ENCODE results near the gene ZNF511. TPM values are rescaled to one million over a fixed set of nuclear protein-coding genes. Genes with fewer than 3 reads are reported as not detected.

ZNF511 gene
- total RNA-seq, 2 donors from 2014 or later = 34.3 to 44.6 TPM

DNA sequence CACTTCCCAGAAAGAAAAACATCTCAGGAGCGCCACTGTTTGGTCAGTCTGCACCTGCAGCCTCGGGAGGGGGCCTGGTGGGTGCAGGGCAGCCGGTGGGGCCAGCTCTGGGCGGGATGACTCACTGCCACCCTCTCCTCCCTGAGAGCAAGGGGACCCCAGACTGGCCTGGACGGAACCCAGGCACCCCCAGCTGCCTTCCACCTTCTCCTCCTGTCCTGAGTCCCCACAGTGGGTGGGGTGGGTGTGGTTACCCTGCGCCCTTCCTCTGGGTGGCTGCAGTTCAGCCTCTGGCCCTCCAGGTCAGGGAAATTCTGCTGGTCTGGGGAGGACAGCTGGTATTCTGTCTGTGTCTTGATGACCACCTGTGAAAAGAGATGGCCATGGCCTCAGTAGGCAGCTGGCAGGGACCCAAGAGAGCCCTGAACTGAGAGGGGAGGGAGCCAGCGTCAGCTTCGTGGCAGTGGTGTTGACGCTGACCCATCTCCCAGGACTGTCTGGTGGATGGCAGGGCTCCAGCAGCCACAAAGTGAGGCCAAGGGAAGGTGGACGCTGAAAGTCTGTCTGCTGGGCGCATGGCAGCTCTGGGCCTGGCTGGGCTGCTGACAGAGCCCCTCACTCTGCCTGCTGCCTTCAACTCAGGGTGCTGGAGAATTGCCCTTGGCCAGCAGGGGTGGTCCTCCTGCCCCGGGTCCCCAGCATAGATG lies 19.1 kb downstream of the ZNF511 start:
- intact Hi-C loops (cut with DNase I) = loop anchor here in 1 of 2 donors (2.0 to 5.0 kb wide), 2 partner anchors 67 to 279 kb away; partner anchors contain the start of gene MTG1
- ATAC-seq (no peak), DNase-seq (no peak)

GRCh38 chr10:133328358-133329343 lies 19.9 kb downstream of the ZNF511 start:
- DNase-seq (no peak), ATAC-seq (no peak)
- intact Hi-C loops (cut with DNase I) = loop anchor here in 1 of 2 donors (2.0 to 5.0 kb wide), 2 partner anchors 66 to 279 kb away; partner anchors contain the start of gene MTG1

GRCh38 chr10:133329491-133330202 lies 20.9 kb downstream of the ZNF511 start:
- DNase-seq (peak; percentile 90), ATAC-seq (peak; percentile 81 to 87)
- intact Hi-C loops (cut with DNase I) = loop anchor here in 1 of 2 donors (2.0 to 10.0 kb wide), 3 partner anchors 65 to 278 kb away; partner anchors contain the start of genes CYP2E1 and MTG1

- intact Hi-C loops (cut with DNase I) = loop anchor here in 1 of 2 donors (10.0 kb wide), 1 partner anchor 192 kb away; the partner anchor contains the start of gene CYP2E1
- ATAC-seq (no peak), DNase-seq (no peak)
Observed at GRCh38 chr10:133332936-133333699, 24.4 kb downstream of the ZNF511 start.

DNA sequence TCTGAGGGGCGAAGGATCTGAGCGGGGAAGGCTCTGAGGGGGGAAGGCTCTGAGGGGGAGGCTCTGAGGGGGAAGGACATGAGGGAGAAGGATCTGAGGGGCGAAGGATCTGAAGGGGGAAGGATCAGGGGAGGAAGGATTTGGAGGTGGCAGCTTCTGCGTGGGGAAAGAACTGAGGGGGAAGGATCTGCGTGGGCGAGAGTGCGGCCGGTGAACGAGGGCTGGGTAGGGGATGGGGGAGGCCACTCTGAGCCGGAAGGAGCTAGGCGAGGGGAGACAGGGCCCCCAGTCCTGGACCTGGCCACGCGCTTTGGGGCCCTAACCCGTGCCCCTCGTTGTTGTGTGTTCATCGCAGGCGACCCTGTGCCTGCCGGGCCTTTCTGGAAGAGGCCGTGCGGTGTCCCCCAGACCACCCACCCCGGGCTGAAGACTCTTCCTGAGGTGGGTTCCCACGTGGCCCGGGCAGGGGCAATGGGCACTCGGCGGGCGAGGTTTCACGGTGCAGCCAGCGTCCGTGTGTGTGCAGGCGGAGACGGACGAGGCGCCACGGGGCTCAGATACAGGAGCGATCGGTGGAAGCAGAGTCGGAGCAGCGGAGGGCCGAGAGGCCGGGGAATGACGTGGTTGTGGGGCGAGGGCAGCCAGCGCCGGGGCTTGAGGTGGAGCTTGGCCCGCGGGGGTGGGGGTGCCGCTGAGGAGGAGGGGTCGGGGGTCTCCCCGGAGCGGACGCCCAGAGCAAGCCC lies 26.0 kb downstream of the ZNF511 start:
- intact Hi-C loops (cut with DNase I) = loop anchor here in 1 of 2 donors (10.0 kb wide), 1 partner anchor 190 kb away; the partner anchor contains the start of gene CYP2E1
- DNase-seq (no peak), ATAC-seq (peak in 1 of 2 donors; percentile 49)

GRCh38 chr10:133335246-133336117 lies 26.8 kb downstream of the ZNF511 start:
- peak; percentile 41 to 43 for ATAC-seq
- DNase-seq = peak; percentile 69
- intact Hi-C loops (cut with DNase I) = loop anchor here in 1 of 2 donors (10.0 kb wide), 1 partner anchor 189 kb away; the partner anchor contains the start of gene CYP2E1

- DNase-seq (no peak), ATAC-seq (peak in 1 of 2 donors; percentile 7)
- intact Hi-C loops (cut with DNase I) = loop anchor here in 1 of 2 donors (10.0 kb wide), 1 partner anchor 189 kb away; the partner anchor contains the start of gene CYP2E1
Observed at GRCh38 chr10:133336118-133336576, 27.4 kb downstream of the ZNF511 start.

DNA sequence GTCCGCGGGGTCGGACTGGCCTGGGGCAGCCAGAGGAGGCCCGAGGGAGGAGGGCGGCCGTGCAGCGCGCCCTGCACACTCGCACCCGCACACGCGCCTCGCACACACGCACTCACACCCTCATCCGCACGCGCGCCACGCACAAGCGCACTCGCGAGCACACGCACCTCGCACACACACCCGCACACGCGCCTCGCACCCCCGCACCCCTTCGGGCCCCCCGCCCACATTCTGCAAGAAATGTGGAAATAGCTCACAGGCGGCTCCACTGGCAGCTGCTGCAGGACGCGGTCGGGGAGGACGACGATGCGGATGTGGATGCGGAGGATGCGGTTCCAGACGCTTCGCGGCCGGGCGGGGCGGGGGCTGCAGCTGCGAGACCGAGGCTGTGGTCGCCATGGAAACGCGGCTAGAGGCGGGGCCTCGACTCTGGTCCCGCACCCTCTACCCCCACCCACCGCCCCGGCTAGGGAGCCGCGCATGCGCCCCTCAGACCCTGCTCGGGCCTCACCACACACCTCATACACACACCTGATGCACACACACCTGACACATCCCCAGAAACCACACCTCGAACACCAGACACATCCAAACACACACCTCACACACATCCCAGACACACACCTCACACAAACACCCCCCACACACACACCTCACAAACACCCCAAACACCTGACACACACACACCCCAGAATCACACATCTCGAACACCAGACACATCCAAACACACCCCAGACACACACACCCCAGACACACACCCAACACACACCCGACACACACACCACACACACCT lies 28.1 kb downstream of the ZNF511 start, which contains the start of gene CALY:
TSS of gene CALY (minus strand) at position 320 of the 793 bp plus-strand sequence. CDS start 7,907 bp downstream, outside the sequence.
- DNase-seq = no peak
- intact Hi-C loops (cut with DNase I) = loop anchor here in 1 of 2 donors (10.0 kb wide), 1 partner anchor 188 kb away; the partner anchor contains the start of gene CYP2E1
- ATAC-seq = no peak

GRCh38 chr10:133337370-133337725 lies 28.6 kb downstream of the ZNF511 start:
- intact Hi-C loops (cut with DNase I) = loop anchor here in 1 of 2 donors (10.0 kb wide), 1 partner anchor 187 kb away; the partner anchor contains the start of gene CYP2E1
- ATAC-seq = no peak
- DNase-seq = no peak

- intact Hi-C loops (cut with DNase I) = loop anchor here in 1 of 2 donors (10.0 kb wide), 1 partner anchor 186 kb away; the partner anchor contains the start of gene CYP2E1
- no peak for ATAC-seq
- no peak for DNase-seq
Observed at GRCh38 chr10:133338080-133339071, 29.7 kb downstream of the ZNF511 start.

DNA sequence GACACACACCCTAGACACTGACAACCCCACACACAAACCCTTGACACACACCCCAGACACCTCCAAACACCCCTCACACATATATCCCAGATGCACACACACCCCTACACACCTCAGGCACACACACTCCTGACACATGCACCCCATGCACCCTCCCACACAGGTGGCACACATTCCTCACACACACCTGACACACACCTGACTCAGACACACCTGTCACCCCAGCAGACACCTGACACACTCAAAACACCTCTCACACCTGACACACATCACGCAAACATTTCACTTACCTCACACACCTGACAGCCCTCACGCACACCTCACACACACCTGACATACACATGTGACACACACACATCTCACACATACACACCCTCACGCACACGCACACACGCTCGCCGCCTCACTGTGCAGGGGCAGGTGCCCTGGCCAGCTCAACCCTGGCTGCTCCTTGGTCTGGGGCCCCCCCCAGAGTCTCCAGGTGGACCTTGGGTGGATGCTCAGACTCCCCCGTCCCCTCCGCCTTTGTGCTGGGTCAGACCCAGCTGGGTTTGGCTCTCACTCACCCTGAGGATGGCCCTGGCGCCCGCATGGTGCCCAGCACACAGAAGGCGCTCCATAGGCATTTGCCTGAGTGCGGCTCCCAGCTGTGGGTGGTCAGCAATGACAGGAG lies 31.1 kb downstream of the ZNF511 start:
- intact Hi-C loops (cut with DNase I) = loop anchor here in 1 of 2 donors (10.0 kb wide), 1 partner anchor 185 kb away; the partner anchor contains the start of gene CYP2E1
- ATAC-seq (no peak), DNase-seq (no peak)

- no peak for ATAC-seq
- intact Hi-C loops (cut with DNase I) = no loop called here
- no peak for DNase-seq
Observed at GRCh38 chr10:133341983-133342382, 33.3 kb downstream of the ZNF511 start.

GRCh38 chr10:133342942-133343341 lies 34.2 kb downstream of the ZNF511 start:
- ATAC-seq = no peak
- intact Hi-C loops (cut with DNase I) = no loop called here
- no peak for DNase-seq

Measured in left cardiac atrium (tissue), 4 donors.